HL-60 (cell line): Measurements from ENCODE around the gene FBN2.

Source experiments
- GABPA ChIP-seq: IDR thresholded peaks from 2 replicates; pipeline ENCODE4 v1.6.1; 2012; ENCODE audit warnings: low read depth
- POLR2AphosphoS5 ChIP-seq: IDR thresholded peaks from 2 replicates; pipeline ENCODE4 v1.6.1; 2012; ENCODE audit warnings: low read depth
- SPI1 ChIP-seq: IDR thresholded peaks from 2 replicates; pipeline ENCODE4 v1.6.1; 2012; ENCODE audit warnings: low read depth, mild to moderate bottlenecking, borderline replicate concordance
- TF ChIP-seq, protein P1 (sequence below): IDR thresholded peaks from one replicate; pipeline ENCODE4 v1.5.1; 2011; ENCODE audit warnings: low read length, control low read depth, inconsistent platforms; ENCODE audit not compliant: insufficient read depth
- TF ChIP-seq, protein P2 (sequence below): IDR thresholded peaks from 2 replicates; pipeline ENCODE4 v1.6.1; 2012; ENCODE audit warnings: low read depth; ENCODE audit not compliant: insufficient replicate concordance

DNA sequence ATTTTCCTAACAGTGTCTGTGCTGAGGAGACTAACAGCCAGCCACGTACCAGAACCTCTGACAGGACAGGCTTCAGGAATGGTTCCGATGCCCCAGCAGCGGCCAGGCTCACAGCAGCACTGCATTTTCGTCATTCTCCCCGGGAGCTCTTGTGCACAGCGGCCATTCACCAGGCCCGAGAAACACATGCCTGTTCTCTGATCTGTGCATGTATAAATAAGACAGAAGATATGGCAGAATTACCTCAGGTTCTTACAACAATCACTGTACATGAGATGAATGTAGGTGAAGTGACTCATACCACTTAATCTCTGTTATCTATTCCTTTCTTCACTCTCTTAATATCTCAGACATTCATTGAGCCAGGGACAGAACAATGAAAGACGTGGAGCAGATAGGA, 143.0 kb downstream of the FBN2 start:
- TF ChIP-seq, protein P1, sequence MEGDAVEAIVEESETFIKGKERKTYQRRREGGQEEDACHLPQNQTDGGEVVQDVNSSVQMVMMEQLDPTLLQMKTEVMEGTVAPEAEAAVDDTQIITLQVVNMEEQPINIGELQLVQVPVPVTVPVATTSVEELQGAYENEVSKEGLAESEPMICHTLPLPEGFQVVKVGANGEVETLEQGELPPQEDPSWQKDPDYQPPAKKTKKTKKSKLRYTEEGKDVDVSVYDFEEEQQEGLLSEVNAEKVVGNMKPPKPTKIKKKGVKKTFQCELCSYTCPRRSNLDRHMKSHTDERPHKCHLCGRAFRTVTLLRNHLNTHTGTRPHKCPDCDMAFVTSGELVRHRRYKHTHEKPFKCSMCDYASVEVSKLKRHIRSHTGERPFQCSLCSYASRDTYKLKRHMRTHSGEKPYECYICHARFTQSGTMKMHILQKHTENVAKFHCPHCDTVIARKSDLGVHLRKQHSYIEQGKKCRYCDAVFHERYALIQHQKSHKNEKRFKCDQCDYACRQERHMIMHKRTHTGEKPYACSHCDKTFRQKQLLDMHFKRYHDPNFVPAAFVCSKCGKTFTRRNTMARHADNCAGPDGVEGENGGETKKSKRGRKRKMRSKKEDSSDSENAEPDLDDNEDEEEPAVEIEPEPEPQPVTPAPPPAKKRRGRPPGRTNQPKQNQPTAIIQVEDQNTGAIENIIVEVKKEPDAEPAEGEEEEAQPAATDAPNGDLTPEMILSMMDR: no peak
- TF ChIP-seq GABPA (no peak), POLR2AphosphoS5 (no peak), SPI1 (no peak)
- TF ChIP-seq, protein P2, sequence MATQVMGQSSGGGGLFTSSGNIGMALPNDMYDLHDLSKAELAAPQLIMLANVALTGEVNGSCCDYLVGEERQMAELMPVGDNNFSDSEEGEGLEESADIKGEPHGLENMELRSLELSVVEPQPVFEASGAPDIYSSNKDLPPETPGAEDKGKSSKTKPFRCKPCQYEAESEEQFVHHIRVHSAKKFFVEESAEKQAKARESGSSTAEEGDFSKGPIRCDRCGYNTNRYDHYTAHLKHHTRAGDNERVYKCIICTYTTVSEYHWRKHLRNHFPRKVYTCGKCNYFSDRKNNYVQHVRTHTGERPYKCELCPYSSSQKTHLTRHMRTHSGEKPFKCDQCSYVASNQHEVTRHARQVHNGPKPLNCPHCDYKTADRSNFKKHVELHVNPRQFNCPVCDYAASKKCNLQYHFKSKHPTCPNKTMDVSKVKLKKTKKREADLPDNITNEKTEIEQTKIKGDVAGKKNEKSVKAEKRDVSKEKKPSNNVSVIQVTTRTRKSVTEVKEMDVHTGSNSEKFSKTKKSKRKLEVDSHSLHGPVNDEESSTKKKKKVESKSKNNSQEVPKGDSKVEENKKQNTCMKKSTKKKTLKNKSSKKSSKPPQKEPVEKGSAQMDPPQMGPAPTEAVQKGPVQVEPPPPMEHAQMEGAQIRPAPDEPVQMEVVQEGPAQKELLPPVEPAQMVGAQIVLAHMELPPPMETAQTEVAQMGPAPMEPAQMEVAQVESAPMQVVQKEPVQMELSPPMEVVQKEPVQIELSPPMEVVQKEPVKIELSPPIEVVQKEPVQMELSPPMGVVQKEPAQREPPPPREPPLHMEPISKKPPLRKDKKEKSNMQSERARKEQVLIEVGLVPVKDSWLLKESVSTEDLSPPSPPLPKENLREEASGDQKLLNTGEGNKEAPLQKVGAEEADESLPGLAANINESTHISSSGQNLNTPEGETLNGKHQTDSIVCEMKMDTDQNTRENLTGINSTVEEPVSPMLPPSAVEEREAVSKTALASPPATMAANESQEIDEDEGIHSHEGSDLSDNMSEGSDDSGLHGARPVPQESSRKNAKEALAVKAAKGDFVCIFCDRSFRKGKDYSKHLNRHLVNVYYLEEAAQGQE: no peak
